ENCODE measurements around the gene CASQ1.

Gene CASQ1

GRCh38 chr1:160232911-160233310 is 42.5 kb downstream of the CASQ1 start:
- no peak overlapping the region for H3K27ac ChIP-seq
- H3K4me3 ChIP-seq: no peak overlapping the region
- TF ChIP-seq EZH2 (IDR thresholded peaks at IDR 0.05): no peak
- TF ChIP-seq FOXP2 (optimal IDR thresholded peaks at IDR 0.05; ENCODE audit: control extremely low read depth, extremely low read length, insufficient read depth): no peak
- no peak for TF ChIP-seq POLR2AphosphoS5 (IDR thresholded peaks at IDR 0.05; ENCODE audit: borderline replicate concordance, low read depth, low read length)
- H3K36me3 ChIP-seq (ENCODE audit: insufficient read depth, low read length): peaks cover 70% of the 10 kb centered on the region
- no peaks in the 10 kb centered on the region for H3K9me3 ChIP-seq (ENCODE audit: low read depth, low read length)
- DNase-seq (ENCODE audit: low read depth, low spot score): no peak
- no peak overlapping the region for H3K9ac ChIP-seq (ENCODE audit: insufficient read length)

- no peak for TF ChIP-seq FOXP2 (optimal IDR thresholded peaks at IDR 0.05; ENCODE audit: control extremely low read depth, extremely low read length, insufficient read depth)
- H3K36me3 ChIP-seq (ENCODE audit: insufficient read depth, low read length): peaks cover 70% of the 10 kb centered on the region
Measured at GRCh38 chr1:160236806-160237205, 46.4 kb downstream of the CASQ1 start.

GRCh38 chr1:160237558-160237957 is 47.2 kb downstream of the CASQ1 start:
- H3K27ac ChIP-seq: no peak overlapping the region
- peaks cover 70% of the 10 kb centered on the region for H3K36me3 ChIP-seq (ENCODE audit: insufficient read depth, low read length)
- no peak for TF ChIP-seq EZH2 (IDR thresholded peaks at IDR 0.05)
- no peak for TF ChIP-seq POLR2AphosphoS5 (IDR thresholded peaks at IDR 0.05; ENCODE audit: borderline replicate concordance, low read depth, low read length)
- no peak for TF ChIP-seq FOXP2 (optimal IDR thresholded peaks at IDR 0.05; ENCODE audit: control extremely low read depth, extremely low read length, insufficient read depth)
- no peak overlapping the region for H3K9ac ChIP-seq (ENCODE audit: insufficient read length)
- no peaks in the 10 kb centered on the region for H3K9me3 ChIP-seq (ENCODE audit: low read depth, low read length)
- no peak overlapping the region for H3K4me3 ChIP-seq
- DNase-seq (ENCODE audit: low read depth, low spot score): no peak

More at GRCh38 chr1:160236806-160237205, 46.4 kb downstream of the CASQ1 start:
- H3K9me3 ChIP-seq (ENCODE audit: low read depth, low read length): no peaks in the 10 kb centered on the region
- H3K27ac ChIP-seq: no peak overlapping the region
- no peak overlapping the region for H3K9ac ChIP-seq (ENCODE audit: insufficient read length)
- H3K4me3 ChIP-seq: no peak overlapping the region
- DNase-seq (ENCODE audit: low read depth, low spot score): no peak

- Histone ChIP-seq H3K36me3 (ENCODE audit: insufficient read depth, low read length) (peaks cover 71% of the 10 kb centered on the region), H3K9me3 (ENCODE audit: low read depth, low read length) (no peaks in the 10 kb centered on the region), H3K9ac (ENCODE audit: insufficient read length) (no peak overlapping the region), H3K4me3 (no peak overlapping the region), H3K27ac (no peak overlapping the region)
- no peak for DNase-seq (ENCODE audit: low read depth, low spot score)
- no peak for TF ChIP-seq EZH2 (IDR thresholded peaks at IDR 0.05)
- no peak for TF ChIP-seq POLR2AphosphoS5 (IDR thresholded peaks at IDR 0.05; ENCODE audit: borderline replicate concordance, low read depth, low read length)
- no peak for TF ChIP-seq FOXP2 (optimal IDR thresholded peaks at IDR 0.05; ENCODE audit: control extremely low read depth, extremely low read length, insufficient read depth)
Measured at GRCh38 chr1:160238408-160238807, 48.0 kb downstream of the CASQ1 start.

GRCh38 chr1:160239582-160240299 is 49.4 kb downstream of the CASQ1 start:
- H3K36me3 ChIP-seq (ENCODE audit: insufficient read depth, low read length): peaks cover 68% of the 10 kb centered on the region
- H3K27ac ChIP-seq: no peak overlapping the region
- H3K4me3 ChIP-seq: no peak overlapping the region
- H3K9me3 ChIP-seq (ENCODE audit: low read depth, low read length): no peaks in the 10 kb centered on the region
- H3K9ac ChIP-seq (ENCODE audit: insufficient read length): no peak overlapping the region
- no peak for TF ChIP-seq POLR2AphosphoS5 (IDR thresholded peaks at IDR 0.05; ENCODE audit: borderline replicate concordance, low read depth, low read length)
- TF ChIP-seq EZH2 (IDR thresholded peaks at IDR 0.05): no peak
- no peak for TF ChIP-seq FOXP2 (optimal IDR thresholded peaks at IDR 0.05; ENCODE audit: control extremely low read depth, extremely low read length, insufficient read depth)
- DNase-seq (ENCODE audit: low read depth, low spot score): no peak

GRCh38 chr1:160243767-160244166 is 53.4 kb downstream of the CASQ1 start:
- TF ChIP-seq POLR2AphosphoS5 (IDR thresholded peaks at IDR 0.05; ENCODE audit: borderline replicate concordance, low read depth, low read length) (no peak), FOXP2 (optimal IDR thresholded peaks at IDR 0.05; ENCODE audit: control extremely low read depth, extremely low read length, insufficient read depth) (no peak), EZH2 (IDR thresholded peaks at IDR 0.05) (no peak)
- Histone ChIP-seq H3K9me3 (ENCODE audit: low read depth, low read length) (no peaks in the 10 kb centered on the region), H3K4me3 (no peak overlapping the region), H3K36me3 (ENCODE audit: insufficient read depth, low read length) (peaks cover 36% of the 10 kb centered on the region), H3K27ac (no peak overlapping the region), H3K9ac (ENCODE audit: insufficient read length) (no peak overlapping the region)
- no peak for DNase-seq (ENCODE audit: low read depth, low spot score)

- H3K4me3 ChIP-seq: no peak overlapping the region
- no peak overlapping the region for H3K27ac ChIP-seq
- H3K9ac ChIP-seq (ENCODE audit: insufficient read length): no peak overlapping the region
- H3K9me3 ChIP-seq (ENCODE audit: low read depth, low read length): no peaks in the 10 kb centered on the region
- DNase-seq (ENCODE audit: low read depth, low spot score): no peak
- TF ChIP-seq EZH2 (IDR thresholded peaks at IDR 0.05) (no peak), POLR2AphosphoS5 (IDR thresholded peaks at IDR 0.05; ENCODE audit: borderline replicate concordance, low read depth, low read length) (no peak), FOXP2 (optimal IDR thresholded peaks at IDR 0.05; ENCODE audit: control extremely low read depth, extremely low read length, insufficient read depth) (no peak)
- H3K36me3 ChIP-seq (ENCODE audit: insufficient read depth, low read length): peaks cover 31% of the 10 kb centered on the region
Measured at GRCh38 chr1:160244209-160244608, 53.8 kb downstream of the CASQ1 start.

- Histone ChIP-seq H3K36me3 (ENCODE audit: insufficient read depth, low read length) (peaks cover 19% of the 10 kb centered on the region), H3K27ac (no peak overlapping the region), H3K4me3 (no peak overlapping the region), H3K9me3 (ENCODE audit: low read depth, low read length) (no peaks in the 10 kb centered on the region), H3K9ac (ENCODE audit: insufficient read length) (no peak overlapping the region)
- DNase-seq (ENCODE audit: low read depth, low spot score): no peak
- TF ChIP-seq EZH2 (IDR thresholded peaks at IDR 0.05) (no peak), FOXP2 (optimal IDR thresholded peaks at IDR 0.05; ENCODE audit: control extremely low read depth, extremely low read length, insufficient read depth) (no peak), POLR2AphosphoS5 (IDR thresholded peaks at IDR 0.05; ENCODE audit: borderline replicate concordance, low read depth, low read length) (no peak)
Measured at GRCh38 chr1:160245434-160245833, 55.1 kb downstream of the CASQ1 start.

- Histone ChIP-seq H3K9ac (ENCODE audit: insufficient read length) (no peak overlapping the region), H3K9me3 (ENCODE audit: low read depth, low read length) (no peaks in the 10 kb centered on the region), H3K36me3 (ENCODE audit: insufficient read depth, low read length) (peaks cover 9% of the 10 kb centered on the region; the same call in 1 of the 2 replicates), H3K4me3 (no peak overlapping the region), H3K27ac (no peak overlapping the region)
- TF ChIP-seq EZH2 (IDR thresholded peaks at IDR 0.05): no peak
- no peak for TF ChIP-seq POLR2AphosphoS5 (IDR thresholded peaks at IDR 0.05; ENCODE audit: borderline replicate concordance, low read depth, low read length)
- no peak for TF ChIP-seq FOXP2 (optimal IDR thresholded peaks at IDR 0.05; ENCODE audit: control extremely low read depth, extremely low read length, insufficient read depth)
- no peak for DNase-seq (ENCODE audit: low read depth, low spot score)
Measured at GRCh38 chr1:160247053-160247452, 56.7 kb downstream of the CASQ1 start.
